Measurements from ENCODE around the gene NKAPD1. TPM values are rescaled to one million over a fixed set of nuclear protein-coding genes. Genes with fewer than 3 reads are reported as not detected.

The NKAPD1 gene
- total RNA-seq, 1 experiment from 2014 or later, result 19.4 TPM

GRCh38 chr11:112103446-112103845 is 29.3 kb downstream of the NKAPD1 start:
- POLR2A ChIA-PET, result no interaction called here
- no peak overlapping the region for H3K4me3 ChIP-seq (replicated peaks in 1 of 2; ENCODE audit: low read depth in 1 of 2, low read length in 2 of 2)

More at GRCh38 chr11:112103446-112103845, 29.3 kb downstream of the NKAPD1 start:
- Histone ChIP-seq H3K27ac (ENCODE audit: low read depth, low read length) (no peak overlapping the region), H2AFZ (ENCODE audit: low read depth, low read length, poor library complexity, severe bottlenecking) (no peak overlapping the region), H3K4me2 (ENCODE audit: low read length) (0 out of 2 replicates have a peak overlapping the region, but pooled peaks have one; percentile 6), H3K9ac (ENCODE audit: low read length) (no peak overlapping the region), H3K27me3 (ENCODE audit: insufficient read depth, low read length) (no peaks in the 10 kb centered on the region), H3K36me3 (ENCODE audit: control insufficient read depth in 1 of 2, insufficient read depth in 2 of 2, low read length in 2 of 2) (no peaks in the 10 kb centered on the region), H3K9me3 (ENCODE audit: control insufficient read depth in 1 of 2, insufficient read depth in 1 of 2, low read depth in 1 of 2, low read length in 2 of 2) (no peaks in the 10 kb centered on the region), H4K20me1 (ENCODE audit: insufficient read depth) (no peaks in the 10 kb centered on the region), H3K4me1 (ENCODE audit: control insufficient read depth in 1 of 2, insufficient read depth in 2 of 2, low read length in 2 of 2) (peaks cover 5 to 35% of the 10 kb centered on the region in 2 experiments; a peak in 3 of 4 replicates), H3K9me2 (ENCODE audit: insufficient read depth) (no peaks in the 10 kb centered on the region), H3K79me2 (ENCODE audit: insufficient read depth, low read length) (no peaks in the 10 kb centered on the region)
- ATAC-seq, result no peak
- TF ChIP-seq CEBPB (IDR thresholded peaks at IDR 0.05; ENCODE audit: low read depth) (no peak), POLR2A (IDR thresholded peaks at IDR 0.05; ENCODE audit: borderline replicate concordance, extremely low read depth, insufficient read depth, insufficient read length) (no peak), EZH2phosphoT487 (IDR thresholded peaks at IDR 0.05; ENCODE audit: borderline replicate concordance) (no peak), EZH2 (IDR thresholded peaks at IDR 0.05) (no peak), POLR2AphosphoS5 (IDR thresholded peaks at IDR 0.05; ENCODE audit: low read depth, low read length) (no peak), ELF1 (IDR thresholded peaks at IDR 0.05; ENCODE audit: borderline replicate concordance, low read depth) (no peak), ZBTB33 (IDR thresholded peaks at IDR 0.05; ENCODE audit: extremely low read depth, insufficient replicate concordance, low read length) (no peak), SP1 (IDR thresholded peaks at IDR 0.05; ENCODE audit: low read depth) (no peak)
- TF ChIP-seq, protein P1, sequence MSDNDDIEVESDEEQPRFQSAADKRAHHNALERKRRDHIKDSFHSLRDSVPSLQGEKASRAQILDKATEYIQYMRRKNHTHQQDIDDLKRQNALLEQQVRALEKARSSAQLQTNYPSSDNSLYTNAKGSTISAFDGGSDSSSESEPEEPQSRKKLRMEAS (IDR thresholded peaks at IDR 0.05), result no peak
- DNase-seq (ENCODE audit: low read depth, low spot score), result no peak
- BruUV-seq (replicated peaks), result no TSS peak
- intact Hi-C loops (cut with micrococcal nuclease), result no loop called here
- ChIA-PET RAD21 (ENCODE audit: low non-redundant PET in 1 of 2, low total read pairs in 2 of 2, uncharacterized antibody in 2 of 2, unreplicated experiment in 2 of 2) (no interaction called here), CTCF (interaction anchor here (1.0 kb wide), 1 partner anchor 10 kb away, joined by 3 read pairs; no protein-coding TSS in a partner anchor)
